GM18870 (cell line): Measurements from ENCODE around the gene RBM17.
A peak's percentile ranks its signal among the peaks of the same experiment; 100 is the strongest.
"Not testable (repeated sequence)": the region's sequence is repeated elsewhere in the genome, so short reads cannot be mapped to it uniquely, and the experiment has no call there.

Experiments used
- ATAC-seq: cut with Tn5 transposase; IDR thresholded peaks from one replicate; pipeline ENCODE4 v1.9.1; 2021; ENCODE audit warnings: moderate library complexity; ENCODE audit not compliant: unreplicated experiment

Gene RBM17

DNA sequence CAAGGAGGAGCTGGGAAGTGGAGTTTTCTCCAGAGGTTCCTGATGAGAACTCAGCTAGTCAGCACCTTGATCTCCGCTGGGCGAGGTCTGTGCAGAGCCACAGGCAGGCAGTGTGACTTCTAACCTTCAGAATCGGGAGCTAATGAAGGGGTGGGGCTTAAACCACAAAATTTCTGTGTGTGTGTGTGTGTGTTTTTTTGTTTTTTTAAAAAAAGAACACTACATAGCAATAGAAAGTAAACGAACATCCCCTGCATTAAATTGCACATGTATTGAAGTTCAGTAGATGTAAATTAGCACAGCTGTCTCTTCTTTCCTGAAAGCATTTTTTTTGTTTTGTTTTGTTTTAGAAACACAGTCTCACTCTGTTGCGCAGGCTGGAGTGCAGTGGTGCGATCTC lies 46.2 kb downstream of the RBM17 start:
- ATAC-seq, result no peak

DNA sequence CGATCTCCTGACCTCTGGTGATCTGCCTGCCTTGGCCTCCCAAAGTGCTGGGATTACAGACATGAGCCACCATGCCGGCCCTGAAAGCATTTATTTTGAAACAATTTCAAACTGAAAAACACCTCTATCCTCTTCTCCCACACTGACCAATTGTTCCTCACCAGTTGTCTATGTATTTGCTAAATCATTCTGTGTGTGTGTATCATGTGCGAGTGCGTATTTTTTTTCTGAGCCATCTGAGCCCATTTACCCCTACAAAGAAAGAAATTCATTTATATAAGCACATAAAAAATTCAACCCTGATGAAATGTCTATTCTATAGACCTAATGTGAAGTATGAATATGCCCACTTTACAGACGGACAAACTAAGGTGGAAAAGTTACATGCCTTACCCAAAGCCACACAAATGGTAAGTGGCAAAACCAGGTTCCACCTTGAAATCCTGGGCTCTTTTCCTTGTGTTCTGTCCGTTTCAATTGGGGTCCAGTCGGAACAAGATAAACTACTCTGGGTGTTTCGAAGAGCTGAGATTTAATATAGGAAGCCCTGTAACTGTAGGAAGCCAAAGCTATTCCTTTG lies 46.8 kb downstream of the RBM17 start:
- ATAC-seq, result no peak

DNA sequence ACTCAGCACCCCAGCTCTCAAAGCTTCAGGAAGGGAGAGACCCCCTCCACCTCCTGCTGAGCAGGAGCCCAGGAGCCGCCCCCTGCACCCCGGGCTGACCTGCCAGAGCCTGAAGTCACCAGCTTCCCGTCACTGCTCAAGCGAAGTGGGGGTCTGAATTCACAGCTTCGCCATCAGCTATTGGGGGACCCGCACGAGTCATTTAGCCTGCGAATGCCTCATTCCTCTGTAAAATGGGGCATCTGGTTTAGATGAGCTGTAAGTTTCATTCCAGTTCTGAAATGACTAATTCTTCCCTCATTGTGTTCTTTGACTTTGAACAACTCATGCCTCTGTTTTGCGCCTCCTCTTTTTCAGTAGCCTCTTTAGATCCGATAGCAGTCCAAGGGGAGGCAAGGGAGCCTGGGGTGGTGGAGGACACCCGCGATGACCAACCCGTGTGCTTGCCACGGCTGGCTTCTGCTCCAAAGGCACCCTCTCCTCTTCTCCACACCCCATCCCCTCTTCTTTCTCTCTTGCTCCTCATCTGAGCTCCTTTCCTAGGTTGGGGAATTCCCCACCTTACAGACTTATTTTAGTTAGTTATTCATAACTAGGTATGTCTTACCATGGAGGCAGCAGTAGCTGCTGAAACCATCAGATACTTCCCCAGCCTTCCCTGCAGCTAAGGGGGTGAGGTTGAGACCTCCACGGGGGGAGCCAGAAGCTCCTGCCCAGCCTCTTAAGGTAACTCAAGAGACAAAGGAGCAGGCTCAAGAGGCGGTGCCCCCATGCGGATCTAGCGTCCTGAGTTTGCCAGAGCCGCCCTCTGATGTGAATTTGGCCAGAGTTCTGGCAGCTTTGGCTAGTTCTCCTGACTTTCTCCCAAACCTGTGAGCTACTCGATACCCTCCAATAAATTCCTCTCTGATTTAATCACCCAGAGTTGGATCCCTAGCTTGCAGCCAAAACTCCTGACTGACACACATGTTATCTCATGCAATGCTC lies 47.7 kb downstream of the RBM17 start:
- peak; percentile 48 for ATAC-seq

DNA sequence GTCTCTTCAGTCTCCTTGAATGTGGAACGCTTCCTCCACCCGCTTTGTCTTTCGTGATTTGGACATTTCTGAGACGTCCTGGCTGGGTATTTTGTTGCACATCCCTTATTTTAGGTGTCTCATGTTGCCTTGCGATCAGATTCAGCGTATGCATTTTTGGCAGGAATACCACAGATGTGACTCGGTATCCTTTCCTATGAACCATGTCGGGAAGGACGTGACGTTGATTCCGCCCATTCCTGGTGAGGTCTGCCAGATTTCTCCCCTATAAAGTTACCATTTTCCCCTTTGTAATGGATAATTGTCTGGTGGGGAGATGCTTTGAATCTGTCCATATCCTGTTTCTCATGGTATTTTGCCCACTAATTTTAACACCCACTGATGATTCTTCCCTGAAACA lies 49.6 kb downstream of the RBM17 start:
- ATAC-seq, result no peak

DNA sequence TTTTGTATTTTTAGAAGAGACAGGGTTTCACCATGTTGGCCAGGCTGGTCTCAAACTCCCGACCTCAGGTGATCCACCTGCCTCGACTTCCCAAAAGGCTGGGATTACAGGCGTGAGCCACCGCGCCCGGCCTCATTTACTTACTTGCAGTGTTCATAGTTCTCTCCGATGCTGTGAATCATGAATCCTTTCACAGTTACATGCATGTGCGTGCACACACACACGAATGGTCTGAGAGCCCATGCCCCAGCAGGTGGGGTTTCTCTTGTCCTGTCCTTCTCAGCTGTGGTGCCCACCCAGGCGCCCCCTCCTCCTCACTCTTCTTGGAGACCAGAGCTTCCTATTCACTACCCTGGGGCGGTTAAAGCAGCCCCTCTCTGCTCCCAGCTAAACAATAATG lies 50.6 kb downstream of the RBM17 start:
- ATAC-seq, result no peak

DNA sequence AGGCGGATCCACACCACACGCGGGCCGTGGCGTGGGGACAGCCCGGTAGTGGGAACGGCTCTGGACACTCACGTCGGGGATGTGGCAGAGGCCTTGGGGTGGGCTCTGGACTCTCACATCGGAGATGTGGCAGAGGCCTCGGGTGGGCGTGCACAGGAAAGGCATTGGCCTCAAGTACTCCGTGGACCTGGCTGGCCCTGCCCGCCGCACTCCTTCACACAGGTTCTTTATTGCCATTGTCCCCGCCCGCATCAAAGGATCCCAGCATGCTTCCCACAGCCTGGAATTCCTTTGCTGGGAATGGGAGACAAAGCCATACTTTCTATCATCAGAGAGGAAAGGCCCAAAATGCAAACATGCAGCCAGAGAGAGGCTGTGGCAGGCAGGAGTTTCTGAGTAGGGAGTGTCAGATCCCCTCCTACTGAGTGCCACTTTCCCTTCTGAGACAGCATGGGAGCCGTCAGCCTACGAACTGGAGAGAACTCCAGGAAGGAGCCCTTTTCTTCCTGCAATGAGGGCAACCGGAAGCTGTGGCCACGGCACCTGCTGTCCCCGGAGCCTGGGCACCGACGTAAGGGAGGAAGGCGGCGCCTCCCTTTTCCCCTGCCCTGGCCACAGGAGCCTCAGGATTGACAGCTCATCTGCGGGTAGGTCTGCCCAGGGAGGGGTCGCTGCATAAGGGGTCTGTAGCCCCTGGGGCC lies 51.5 kb downstream of the RBM17 start:
- no peak for ATAC-seq

DNA sequence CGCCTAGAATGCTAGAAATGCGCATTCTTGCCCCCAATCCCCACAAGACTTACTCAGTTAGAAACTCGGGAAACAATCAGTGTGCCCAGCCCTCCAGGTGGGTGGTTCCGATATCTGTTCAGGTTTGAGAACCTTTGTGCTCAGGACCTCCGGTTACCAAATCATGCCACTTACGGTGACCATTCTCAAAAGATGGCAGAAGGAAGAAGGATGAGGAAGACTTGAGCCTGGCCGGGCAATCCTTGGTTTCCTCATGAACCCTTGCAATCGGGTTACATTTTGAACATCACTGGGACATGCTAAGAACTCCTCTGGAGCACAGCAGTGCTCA lies 52.1 kb downstream of the RBM17 start:
- ATAC-seq, result peak; percentile 4

DNA sequence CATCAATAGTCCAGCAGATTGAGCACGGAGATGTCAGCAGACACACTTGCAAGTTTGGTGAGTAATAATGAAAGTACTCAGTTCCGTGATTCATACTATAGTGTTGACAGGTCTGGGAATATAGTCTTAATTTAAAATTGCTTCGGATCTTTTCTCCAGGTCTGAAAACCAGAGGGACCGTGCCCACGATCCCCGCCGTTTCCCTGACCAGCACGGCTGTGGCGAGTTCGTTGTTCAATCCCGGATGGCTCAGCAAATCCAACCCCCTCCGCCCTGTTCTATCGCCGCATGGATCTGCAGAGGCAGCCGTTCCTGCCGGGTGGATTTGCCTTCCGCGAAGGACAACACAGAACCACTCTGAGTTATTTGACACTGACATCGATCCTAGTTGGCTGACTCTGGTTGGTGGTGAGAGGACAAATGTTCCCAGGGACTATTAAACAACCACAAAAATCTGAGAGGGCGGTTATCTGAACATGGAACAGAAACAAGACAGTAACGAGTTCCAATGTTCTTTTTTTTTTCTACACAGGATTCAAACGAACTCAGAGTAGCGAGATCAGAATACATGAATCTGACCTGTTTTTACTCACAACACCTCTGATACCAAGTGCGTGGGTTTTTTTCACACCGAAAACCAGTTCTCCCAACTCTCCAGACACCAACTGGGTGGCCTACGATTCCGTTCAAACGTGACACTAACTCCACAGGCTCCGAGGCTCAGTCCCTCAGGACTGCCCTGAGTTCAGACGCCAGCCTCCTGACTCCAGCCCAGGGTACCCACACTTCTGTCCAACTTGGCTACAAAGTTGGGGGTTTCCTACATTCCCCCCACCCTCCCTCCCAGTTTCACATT lies 52.7 kb downstream of the RBM17 start:
- peak; percentile 66 for ATAC-seq

DNA sequence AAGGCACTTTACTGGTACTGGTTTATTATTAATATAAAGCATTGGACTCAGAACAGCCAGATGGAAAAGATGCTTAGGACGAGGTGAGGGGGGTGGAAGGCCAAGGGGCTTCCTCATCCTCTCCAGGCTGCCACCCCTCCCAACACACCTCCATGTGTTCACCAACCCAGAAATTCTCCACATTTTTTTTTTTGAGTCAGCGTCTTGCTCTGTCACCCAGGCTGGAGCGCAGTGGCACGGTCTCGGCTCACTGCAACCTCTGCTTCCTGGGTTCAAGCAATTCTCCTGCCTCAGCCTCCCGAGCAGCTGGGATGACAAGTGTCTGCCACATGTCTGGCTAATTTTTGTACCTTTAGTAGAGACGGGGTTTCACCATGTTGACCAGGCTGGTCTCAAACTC lies 53.4 kb downstream of the RBM17 start:
- not testable (repeated sequence) for ATAC-seq

DNA sequence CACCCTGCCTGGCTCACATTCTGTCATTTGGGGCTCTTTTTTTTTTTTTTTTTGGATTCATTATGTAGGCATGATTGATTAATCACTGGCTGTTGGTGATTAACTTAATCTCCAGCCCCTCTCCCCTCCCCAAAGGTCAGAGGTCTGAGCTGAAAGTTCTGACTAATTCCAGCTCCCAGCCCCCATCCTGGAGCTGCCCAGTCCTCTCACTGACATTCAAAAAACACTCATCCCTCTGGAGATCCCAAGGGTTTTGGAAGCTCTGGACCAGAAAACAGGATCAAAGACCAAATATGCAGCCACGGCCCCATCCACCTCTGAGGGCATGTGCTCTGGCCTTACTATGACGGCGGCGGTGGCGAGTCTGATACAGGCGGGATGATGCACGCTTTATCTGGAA lies 53.8 kb downstream of the RBM17 start:
- ATAC-seq, result no peak

DNA sequence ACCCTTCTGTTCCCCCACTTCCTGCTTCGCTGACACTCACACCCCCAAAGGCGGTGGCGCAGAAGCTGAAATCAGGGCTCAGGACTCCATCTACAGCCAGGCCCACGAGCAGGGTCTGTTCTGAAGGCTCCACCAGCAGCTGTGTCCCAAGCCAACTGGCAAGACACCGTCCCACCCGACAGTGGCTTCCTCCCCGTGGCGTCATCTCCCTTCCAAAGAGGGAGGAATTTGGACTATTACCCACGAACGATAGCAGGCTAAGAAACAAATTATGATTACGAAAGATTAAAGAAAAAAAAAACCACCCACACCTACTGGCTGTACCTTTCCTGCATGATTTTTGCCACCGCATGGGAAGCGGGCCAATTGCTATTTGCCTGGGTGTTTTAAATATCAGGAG lies 54.3 kb downstream of the RBM17 start:
- no peak for ATAC-seq

DNA sequence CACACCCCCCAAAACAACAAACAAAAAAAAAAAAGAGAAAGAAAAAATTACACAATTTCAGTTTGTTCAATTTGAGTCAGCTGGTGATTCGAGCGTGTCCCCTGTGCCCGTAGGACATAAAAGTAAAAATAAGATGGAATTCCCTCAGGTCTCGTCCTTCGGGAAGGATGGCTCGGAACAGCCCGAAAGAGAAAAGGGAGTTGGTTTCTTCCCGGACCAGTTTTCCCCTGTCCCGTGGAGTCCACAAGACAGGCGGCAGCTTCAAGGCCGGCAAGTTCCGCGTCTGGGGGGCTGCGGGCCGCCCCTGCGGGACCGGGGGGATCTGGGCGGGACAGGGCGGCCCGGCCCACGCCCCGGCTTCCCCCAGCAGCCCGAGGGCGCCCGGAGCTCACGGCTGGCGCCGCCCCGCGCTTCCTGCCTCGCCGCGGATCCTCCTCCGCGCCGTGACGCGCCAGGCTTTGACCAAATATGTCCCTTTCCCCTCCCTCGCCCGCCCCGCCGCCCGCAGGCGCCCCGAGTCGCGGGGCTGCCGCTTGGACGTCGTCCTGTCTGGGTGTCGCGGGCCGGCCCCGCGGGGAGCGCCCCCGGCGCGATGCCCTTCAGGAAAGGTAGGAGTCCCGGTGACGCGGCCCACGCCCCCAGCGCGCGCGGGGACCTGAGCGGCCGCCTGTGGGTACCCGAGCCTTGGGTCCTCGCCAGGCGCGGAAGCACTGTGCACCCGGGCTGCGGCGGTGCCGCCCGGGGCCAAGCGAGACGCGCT lies 55.8 kb downstream of the RBM17 start:
- ATAC-seq, result peak; percentile 44

DNA sequence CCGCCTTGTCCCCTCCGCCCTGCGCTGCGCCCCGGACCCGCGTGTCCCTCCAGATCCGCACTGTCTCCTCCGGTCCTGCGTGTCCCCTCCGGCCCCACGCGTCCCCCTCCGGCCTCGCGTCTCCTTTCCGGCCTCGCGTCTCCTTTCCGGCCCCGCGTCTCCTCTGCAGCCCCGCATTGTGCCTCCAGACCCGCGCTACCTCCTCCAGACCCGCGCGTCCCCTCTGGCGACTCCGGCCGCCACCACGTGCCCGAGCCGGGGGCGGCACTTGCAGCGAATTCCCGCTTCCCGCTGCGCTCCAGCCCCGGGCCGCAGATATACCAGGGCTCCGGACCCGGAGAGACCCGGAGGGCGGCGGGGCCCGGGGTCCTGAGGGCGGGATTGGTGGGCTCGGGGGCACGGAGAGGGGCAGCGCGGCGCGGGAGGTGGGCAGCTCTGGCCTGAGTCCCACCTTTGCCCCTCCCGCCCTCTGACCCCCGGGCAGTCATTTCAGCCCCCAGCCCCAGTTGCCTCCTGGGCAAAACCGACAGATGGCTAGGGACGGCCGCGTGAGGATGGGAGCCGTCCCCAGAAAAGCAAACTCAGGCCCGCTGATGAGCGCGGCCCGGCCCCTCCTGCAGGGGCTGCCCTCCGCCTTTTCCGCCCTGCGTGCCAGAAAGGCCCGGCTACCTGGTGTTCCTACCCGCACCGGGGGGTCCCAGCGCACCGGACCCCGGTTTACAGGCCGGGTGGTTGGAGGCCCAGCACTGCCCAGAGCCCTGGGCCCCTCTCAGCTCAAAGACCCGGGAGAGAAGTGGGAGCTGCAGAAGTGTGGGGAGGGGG lies 56.5 kb downstream of the RBM17 start:
- ATAC-seq, result no peak

DNA sequence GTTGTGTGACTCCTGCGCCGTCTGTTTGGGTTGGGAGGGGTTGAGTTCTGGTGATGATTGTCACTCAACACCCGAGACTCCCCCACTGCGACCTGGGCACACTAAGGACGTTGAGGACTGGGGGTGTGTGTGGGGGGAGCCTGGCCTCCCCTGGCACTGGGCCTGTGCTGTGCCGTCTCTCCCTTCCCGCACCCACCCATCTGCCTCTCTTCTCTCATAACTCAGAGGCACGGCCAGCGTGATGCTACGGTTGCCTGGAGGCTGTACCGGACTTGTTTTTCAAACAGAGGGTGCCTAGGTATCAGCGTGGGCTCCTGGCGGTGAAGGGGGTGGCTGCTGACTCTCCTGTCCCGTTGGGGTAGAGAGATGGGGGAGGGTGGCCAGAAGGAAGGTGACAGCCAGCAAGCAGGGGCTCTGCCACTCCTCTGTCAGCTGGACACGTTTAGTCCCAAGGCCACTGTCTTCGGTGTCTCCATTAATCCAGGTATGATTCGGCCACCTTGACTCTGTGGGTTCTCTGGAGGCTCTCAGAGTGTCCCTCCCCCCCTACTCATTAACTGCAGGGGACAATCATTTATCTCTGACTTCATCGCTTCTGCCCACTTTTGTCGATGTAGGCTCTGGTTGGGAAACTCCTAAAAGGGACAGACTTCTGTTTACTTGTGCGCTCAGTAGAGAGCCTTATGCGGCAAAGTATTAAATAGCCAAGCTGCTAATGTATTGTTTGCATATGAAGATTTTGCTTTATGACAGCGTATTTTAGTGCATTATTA lies 57.4 kb downstream of the RBM17 start:
- no peak for ATAC-seq

DNA sequence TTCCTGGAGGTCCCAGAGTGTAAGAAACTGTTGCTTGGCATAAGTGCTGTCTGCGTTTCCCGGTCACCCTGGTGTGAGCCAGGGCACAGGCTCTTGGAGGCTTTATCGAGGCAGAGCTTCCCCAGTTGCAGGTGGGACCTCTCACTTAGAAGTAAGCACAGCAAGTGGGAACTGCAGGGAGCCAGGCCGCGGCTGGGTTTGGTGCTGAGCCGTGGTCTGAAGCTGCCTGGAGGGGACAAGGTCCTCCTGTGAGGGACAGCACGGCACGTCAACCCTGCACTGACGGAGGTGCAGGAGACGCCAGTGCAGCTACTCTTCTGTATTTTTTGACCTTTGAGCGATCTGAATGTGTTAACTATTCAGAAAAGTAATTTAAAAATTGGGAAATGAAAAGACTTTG lies 58.1 kb downstream of the RBM17 start:
- ATAC-seq, result no peak

DNA sequence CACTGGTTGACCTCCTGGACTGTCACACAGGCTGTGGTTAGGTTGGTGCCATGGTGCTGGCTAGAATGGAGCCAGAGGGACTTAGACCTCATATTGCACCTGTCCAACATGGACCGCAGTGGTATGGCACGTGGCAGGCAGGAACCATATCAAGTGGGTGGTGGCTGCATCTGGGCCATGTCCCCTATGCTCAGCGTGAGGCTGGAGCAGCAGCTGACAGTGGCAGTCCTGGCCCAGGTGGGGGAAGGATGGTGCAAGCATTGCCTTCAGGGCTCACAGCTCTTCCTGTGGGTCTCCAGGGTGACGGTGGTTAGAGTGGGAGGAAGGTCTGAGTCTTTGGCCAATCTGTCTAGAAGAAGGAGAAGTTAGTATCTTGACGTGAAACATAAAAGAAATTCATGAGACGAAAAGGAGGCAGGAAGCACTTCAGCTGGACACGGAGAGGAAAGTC lies 59.4 kb downstream of the RBM17 start:
- no peak for ATAC-seq

DNA sequence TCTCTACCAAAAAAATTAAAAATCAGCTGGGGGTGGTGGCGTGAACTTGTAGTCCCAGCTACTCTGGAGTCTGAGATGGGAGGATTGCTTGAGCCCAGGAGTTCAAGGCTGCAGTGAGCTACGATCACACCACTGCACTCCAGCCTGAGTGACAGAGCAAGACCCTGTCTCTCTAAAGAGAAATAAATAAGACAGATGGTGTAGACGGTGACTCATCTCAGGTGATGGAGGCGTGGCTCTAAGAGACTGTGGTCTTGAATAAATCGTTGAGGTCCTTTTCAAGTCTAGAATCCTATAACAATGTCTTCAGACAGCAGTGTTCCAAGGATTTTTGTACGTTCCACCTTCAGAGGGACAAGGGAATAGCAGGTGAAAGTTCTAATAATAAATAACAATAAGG lies 60.1 kb downstream of the RBM17 start:
- no peak for ATAC-seq

DNA sequence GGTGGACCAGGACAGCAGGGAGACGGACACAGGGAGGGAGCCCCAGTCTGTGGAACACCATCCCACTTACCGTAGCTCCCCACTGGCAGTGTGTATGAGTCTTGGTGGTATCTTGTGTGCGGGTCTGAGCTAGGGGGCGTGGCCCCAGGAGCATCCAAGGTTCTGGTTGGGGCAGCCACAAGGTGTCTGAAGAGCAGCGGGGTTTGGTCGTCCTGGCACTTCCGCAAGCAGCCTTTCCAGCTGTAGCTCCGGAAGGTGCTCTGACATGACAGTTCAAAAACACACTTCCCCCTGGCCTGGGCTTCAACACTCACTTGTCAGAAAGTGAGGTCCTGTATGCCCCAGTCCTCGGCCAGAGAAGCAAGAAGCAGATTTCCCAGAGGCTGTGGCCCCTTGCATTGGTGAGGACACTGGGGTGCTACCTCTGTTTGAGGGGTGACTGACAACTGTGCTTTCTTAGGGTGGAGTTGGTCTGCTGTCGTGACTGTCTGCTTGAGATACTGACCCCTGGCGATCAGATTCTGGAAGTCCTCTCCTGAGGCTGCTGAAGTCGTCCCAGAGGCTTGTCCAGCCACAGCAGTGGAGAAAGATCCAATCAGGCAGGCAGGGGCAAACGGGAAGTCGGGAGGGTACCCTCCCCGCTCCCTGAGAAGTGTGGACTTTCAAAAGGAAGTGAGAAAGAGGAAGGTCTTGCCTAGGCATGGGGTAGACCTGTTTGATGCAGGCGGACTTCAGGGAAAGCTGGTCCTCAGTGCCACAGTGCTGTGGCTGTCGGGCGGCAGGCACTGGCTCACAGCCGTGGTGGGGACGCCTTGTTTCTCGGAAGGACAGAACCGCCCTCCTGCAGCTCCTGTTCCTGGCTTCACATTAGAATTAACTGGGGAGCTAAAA lies 62.5 kb downstream of the RBM17 start:
- ATAC-seq, result peak; percentile 64
